ENCODE measurements around the gene APMAP.

DNA sequence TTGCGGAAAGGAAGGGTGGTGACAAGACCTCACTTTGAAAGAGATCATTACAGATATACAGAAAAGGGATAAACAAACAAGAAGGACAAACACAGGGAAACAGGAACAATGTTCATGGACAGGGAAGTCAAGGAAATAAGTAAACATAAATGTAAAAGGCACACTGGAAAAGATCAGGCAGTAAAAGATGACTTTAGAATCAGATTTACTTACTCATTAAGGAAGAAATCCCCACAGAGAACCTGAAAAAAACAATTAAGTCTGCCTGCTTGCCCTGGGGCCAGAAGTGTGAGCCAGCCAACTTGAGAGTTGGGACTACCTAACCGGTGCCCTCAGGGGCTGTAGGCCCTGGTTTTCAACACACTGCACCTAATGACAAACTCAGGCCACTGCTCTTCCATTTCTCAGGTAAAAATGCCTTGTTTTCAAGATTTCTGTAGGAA is 1.7 kb downstream of the APMAP start:
- TF ChIP-seq, protein P1, sequence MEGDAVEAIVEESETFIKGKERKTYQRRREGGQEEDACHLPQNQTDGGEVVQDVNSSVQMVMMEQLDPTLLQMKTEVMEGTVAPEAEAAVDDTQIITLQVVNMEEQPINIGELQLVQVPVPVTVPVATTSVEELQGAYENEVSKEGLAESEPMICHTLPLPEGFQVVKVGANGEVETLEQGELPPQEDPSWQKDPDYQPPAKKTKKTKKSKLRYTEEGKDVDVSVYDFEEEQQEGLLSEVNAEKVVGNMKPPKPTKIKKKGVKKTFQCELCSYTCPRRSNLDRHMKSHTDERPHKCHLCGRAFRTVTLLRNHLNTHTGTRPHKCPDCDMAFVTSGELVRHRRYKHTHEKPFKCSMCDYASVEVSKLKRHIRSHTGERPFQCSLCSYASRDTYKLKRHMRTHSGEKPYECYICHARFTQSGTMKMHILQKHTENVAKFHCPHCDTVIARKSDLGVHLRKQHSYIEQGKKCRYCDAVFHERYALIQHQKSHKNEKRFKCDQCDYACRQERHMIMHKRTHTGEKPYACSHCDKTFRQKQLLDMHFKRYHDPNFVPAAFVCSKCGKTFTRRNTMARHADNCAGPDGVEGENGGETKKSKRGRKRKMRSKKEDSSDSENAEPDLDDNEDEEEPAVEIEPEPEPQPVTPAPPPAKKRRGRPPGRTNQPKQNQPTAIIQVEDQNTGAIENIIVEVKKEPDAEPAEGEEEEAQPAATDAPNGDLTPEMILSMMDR (IDR thresholded peaks at IDR 0.05; ENCODE audit: insufficient read depth, low read length, poor library complexity, severe bottlenecking): no peak
- no peak for TF ChIP-seq EZH2phosphoT487 (conservative IDR thresholded peaks at IDR 0.05; ENCODE audit: low read length)
